Lung (tissue), 12 donors: ENCODE results near the gene METAP1. TPM values are rescaled to one million over a fixed set of nuclear protein-coding genes. Genes with fewer than 3 reads are reported as not detected.
A peak's percentile ranks its signal among the peaks of the same experiment; 100 is the strongest.

ENCODE experiments used
- ATAC-seq: fragments of 200-7000 bp; cut with Tn5 transposase; one replicate; pipeline ENCODE4 v1.9.1; 2020; ENCODE audit warnings: moderate number of reproducible peaks; ENCODE audit not compliant: insufficient read depth, low FRiP score
- DNase-seq, 3 donors: peaks; one replicate each; pipeline ENCODE4 v3.0.0-alpha.2; 2013 to 2017
- H3K27ac ChIP-seq, 2 donors: one replicate each; pipeline ENCODE4 v1.5.1; 2013; ENCODE audit warnings: mild to moderate bottlenecking in 2 of 2, moderate library complexity in 2 of 2, control low read depth in 1 of 2, inconsistent platforms in 1 of 2, low read depth in 1 of 2, low read length in 1 of 2
- H3K27me3 ChIP-seq, 3 donors: one replicate each; pipeline ENCODE4 v1.5.1; 2013; ENCODE audit warnings: low read length in 2 of 3; ENCODE audit not compliant: control insufficient read depth in 3 of 3, insufficient read depth in 3 of 3
- H3K36me3 ChIP-seq, 4 donors: one replicate each; pipeline ENCODE4 v1.5.1; 2013; ENCODE audit warnings: low read length in 4 of 4, mild to moderate bottlenecking in 1 of 4, moderate library complexity in 1 of 4; ENCODE audit not compliant: control insufficient read depth in 4 of 4, insufficient read depth in 4 of 4
- H3K4me1 ChIP-seq, 5 donors: one replicate each; pipeline ENCODE4 v1.5.1; 2013; ENCODE audit warnings: low read length in 5 of 5, mild to moderate bottlenecking in 2 of 5, moderate library complexity in 1 of 5; ENCODE audit not compliant: control insufficient read depth in 5 of 5, insufficient read depth in 5 of 5
- H3K4me3 ChIP-seq: one replicate; pipeline ENCODE4 v1.5.1; 2013; ENCODE audit warnings: mild to moderate bottlenecking, control low read depth, moderate library complexity
- H3K9ac ChIP-seq, 2 donors: one replicate each; pipeline ENCODE4 v1.5.1; 2013; ENCODE audit warnings: low read length in 2 of 2, control low read depth in 1 of 2; ENCODE audit not compliant: insufficient read depth in 1 of 2
- H3K9me3 ChIP-seq, 4 donors: one replicate each; pipeline ENCODE4 v1.5.1; 2013; ENCODE audit warnings: low read length in 3 of 4, mild to moderate bottlenecking in 1 of 4, moderate library complexity in 1 of 4; ENCODE audit not compliant: control insufficient read depth in 4 of 4, insufficient read depth in 3 of 4
- WGBS, 2 donors: extraction: QIAGEN DNeasy Blood & Tissue Kit; methylation state at CpG; one replicate each; pipeline ENCODE4 v1.1.7; 2013; 5-methylcytosine and 5-hydroxymethylcytosine counted together
- polyA plus RNA-seq, 2 donors: library from polyadenylated mRNA; stranded (reverse); fragments of 200-250 nt; gene quantifications; one replicate each; pipeline ENCODE4 v1.2.1, GENCODE V29; 2013
- total RNA-seq, 2 donors: library from RNA; depleted of rRNA in 1 of 2; stranded (reverse); fragments of >200 nt in 1 of 2; gene quantifications; one replicate each; pipeline ENCODE4 v1.2.1, GENCODE V29; 2014 to 2021
- TF ChIP-seq, protein P1 (sequence below): IDR thresholded peaks from 2 replicates; pipeline ENCODE4 v1.5.1; 2012; ENCODE audit warnings: mild to moderate bottlenecking; ENCODE audit errors: control extremely low read depth, extremely low read depth
- donor health status: control.
- donor health status: control.
- donor health status: Bipolar disorder and iron deficiency.
- donor health status: healthy.
- donor health status: DM: yes; HTN: yes; CAD: no.

The METAP1 gene
- total and polyA plus RNA-seq, 4 donors = 19.1 to 38.4 (median 27.6) TPM

GRCh38 chr4:99047710-99048109, 52.2 kb downstream of the METAP1 start:
- Histone ChIP-seq H3K36me3 (peaks cover 11 to 41% (median 22%) of the 10 kb centered on the region in 4 donors), H3K27ac (no peak overlapping the region), H3K27me3 (no peaks in the 10 kb centered on the region), H3K9ac (no peak overlapping the region), H3K4me1 (peaks cover 0 to 1% (median 0%) of the 10 kb centered on the region in 5 donors), H3K9me3 (peaks cover 0 to 2% (median 0%) of the 10 kb centered on the region in 4 donors), H3K4me3 (no peak overlapping the region)
- 94 to 95% methylated on average over 2 of the region's 2 CpGs for WGBS, 2 donors
- DNase-seq = no peak
- no peak for ATAC-seq
- TF ChIP-seq, protein P1, sequence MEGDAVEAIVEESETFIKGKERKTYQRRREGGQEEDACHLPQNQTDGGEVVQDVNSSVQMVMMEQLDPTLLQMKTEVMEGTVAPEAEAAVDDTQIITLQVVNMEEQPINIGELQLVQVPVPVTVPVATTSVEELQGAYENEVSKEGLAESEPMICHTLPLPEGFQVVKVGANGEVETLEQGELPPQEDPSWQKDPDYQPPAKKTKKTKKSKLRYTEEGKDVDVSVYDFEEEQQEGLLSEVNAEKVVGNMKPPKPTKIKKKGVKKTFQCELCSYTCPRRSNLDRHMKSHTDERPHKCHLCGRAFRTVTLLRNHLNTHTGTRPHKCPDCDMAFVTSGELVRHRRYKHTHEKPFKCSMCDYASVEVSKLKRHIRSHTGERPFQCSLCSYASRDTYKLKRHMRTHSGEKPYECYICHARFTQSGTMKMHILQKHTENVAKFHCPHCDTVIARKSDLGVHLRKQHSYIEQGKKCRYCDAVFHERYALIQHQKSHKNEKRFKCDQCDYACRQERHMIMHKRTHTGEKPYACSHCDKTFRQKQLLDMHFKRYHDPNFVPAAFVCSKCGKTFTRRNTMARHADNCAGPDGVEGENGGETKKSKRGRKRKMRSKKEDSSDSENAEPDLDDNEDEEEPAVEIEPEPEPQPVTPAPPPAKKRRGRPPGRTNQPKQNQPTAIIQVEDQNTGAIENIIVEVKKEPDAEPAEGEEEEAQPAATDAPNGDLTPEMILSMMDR = no peak

- DNase-seq (no peak), ATAC-seq (no peak)
- Histone ChIP-seq H3K36me3 (peaks cover 9 to 46% (median 19%) of the 10 kb centered on the region in 4 donors), H3K4me1 (peaks cover 0 to 3% (median 0%) of the 10 kb centered on the region in 5 donors), H3K9ac (no peak overlapping the region), H3K9me3 (peaks cover 0 to 2% (median 0%) of the 10 kb centered on the region in 4 donors), H3K27ac (no peak overlapping the region), H3K27me3 (no peaks in the 10 kb centered on the region), H3K4me3 (no peak overlapping the region)
- TF ChIP-seq, protein P1 = no peak
These were observed 57.4 kb downstream of the METAP1 start for GRCh38 chr4:99052902-99053301.

GRCh38 chr4:99054428-99054994, 59.0 kb downstream of the METAP1 start:
- H3K9ac ChIP-seq = no peak overlapping the region
- H3K27me3 ChIP-seq = no peaks in the 10 kb centered on the region
- no peak overlapping the region for H3K27ac ChIP-seq
- H3K4me1 ChIP-seq = peaks cover 0 to 3% (median under 1%) of the 10 kb centered on the region in 5 donors
- H3K9me3 ChIP-seq = peaks cover 0 to 2% (median 0%) of the 10 kb centered on the region in 4 donors
- H3K36me3 ChIP-seq = peaks cover 7 to 35% (median 20%) of the 10 kb centered on the region in 4 donors
- TF ChIP-seq, protein P1 = no peak
- no peak overlapping the region for H3K4me3 ChIP-seq
- peak; percentile 17 for ATAC-seq
- 68 to 87% methylated on average over 3 of the region's 3 CpGs for WGBS, 2 donors
- DNase-seq = peak in 1 of 3 donors; percentile 23
